Measurements from ENCODE around the gene WDR37. TPM values are rescaled to one million over a fixed set of nuclear protein-coding genes. Genes with fewer than 3 reads are reported as not detected.

Gene WDR37
- total RNA-seq, 4 donors from 2014 or later = 9.4 to 18.9 (median 11.9) TPM

- intact Hi-C loops (cut with DNase I; ENCODE audit: low total_unique reads) = no loop called here
- H3K4me3 ChIP-seq (ENCODE audit: low read depth, poor library complexity, severe bottlenecking) = no peak overlapping the region
- WGBS, 2 donors = 94% methylated on average over 16 of the region's 16 CpGs
- no peak for DNase-seq (ENCODE audit: low spot score in 2 of 2)
- TF ChIP-seq CTCF (IDR thresholded peaks at IDR 0.05) (no peak), POLR2A (IDR thresholded peaks at IDR 0.05) (no peak)
Measured at GRCh38 chr10:1011696-1012095, 44.5 kb upstream of the WDR37 start.

DNA sequence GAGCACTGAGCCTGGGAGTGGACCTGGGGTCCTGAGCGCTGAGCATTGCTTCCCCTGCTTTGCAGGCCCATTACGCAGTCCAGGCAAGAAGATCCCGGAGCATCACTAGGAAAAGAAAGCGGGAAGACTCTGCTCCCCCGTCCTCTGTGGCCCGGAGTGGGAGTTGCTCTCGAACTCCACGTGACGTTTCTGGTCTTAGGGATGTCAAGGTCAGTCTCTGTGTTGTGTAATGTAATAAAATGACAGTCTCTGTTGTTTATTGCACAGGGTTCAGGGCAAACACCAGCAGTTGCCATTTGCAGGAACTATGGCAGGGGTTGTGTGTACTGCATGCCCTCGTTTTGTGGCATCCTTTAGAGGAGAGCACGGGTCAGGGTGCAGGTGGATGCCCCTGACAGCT, 40.5 kb upstream of the WDR37 start:
- TF ChIP-seq CTCF (IDR thresholded peaks at IDR 0.05) (no peak), POLR2A (IDR thresholded peaks at IDR 0.05) (no peak)
- DNase-seq (ENCODE audit: low spot score in 2 of 2) = no peak
- intact Hi-C loops (cut with DNase I; ENCODE audit: low total_unique reads) = no loop called here
- WGBS, 2 donors = 96 to 99% methylated on average over 10 to 11 of the region's 11 CpGs
- no peak overlapping the region for H3K4me3 ChIP-seq (ENCODE audit: low read depth, poor library complexity, severe bottlenecking)

DNA sequence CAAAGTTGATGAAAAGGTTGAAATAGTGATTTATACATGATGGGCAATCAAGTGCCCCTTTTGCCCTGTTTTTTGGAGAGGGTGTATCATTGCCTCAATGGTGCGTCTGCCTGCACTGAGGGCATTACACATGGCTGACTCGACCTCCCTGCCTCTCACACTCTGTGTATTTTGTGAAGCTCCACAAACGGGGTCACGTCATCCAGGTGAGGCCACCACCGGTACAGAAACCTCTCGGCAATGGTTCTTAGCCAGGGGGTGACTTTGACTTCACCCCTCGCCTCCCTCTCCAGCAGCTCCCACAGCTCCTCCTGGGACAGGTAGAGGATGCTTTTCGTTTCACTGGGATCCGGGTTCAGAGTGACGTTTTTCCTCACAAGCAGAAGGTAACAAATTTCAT, 36.8 kb upstream of the WDR37 start:
- DNase-seq (ENCODE audit: low spot score in 2 of 2) = no peak
- intact Hi-C loops (cut with DNase I; ENCODE audit: low total_unique reads) = no loop called here
- WGBS, 2 donors = 94 to 96% methylated on average over 10 of the region's 10 CpGs
- no peak overlapping the region for H3K4me3 ChIP-seq (ENCODE audit: low read depth, poor library complexity, severe bottlenecking)
- TF ChIP-seq POLR2A (IDR thresholded peaks at IDR 0.05) = no peak
- no peak for TF ChIP-seq CTCF (IDR thresholded peaks at IDR 0.05)

GRCh38 chr10:1020460-1020859, 35.7 kb upstream of the WDR37 start:
- intact Hi-C loops (cut with DNase I; ENCODE audit: low total_unique reads) = no loop called here
- WGBS, 2 donors = 93 to 95% methylated on average over 10 of the region's 10 CpGs
- TF ChIP-seq CTCF (IDR thresholded peaks at IDR 0.05) (no peak), POLR2A (IDR thresholded peaks at IDR 0.05) (no peak)
- H3K4me3 ChIP-seq (ENCODE audit: low read depth, poor library complexity, severe bottlenecking) = no peak overlapping the region
- DNase-seq (ENCODE audit: low spot score in 2 of 2) = no peak

GRCh38 chr10:1020958-1021357, 35.2 kb upstream of the WDR37 start:
- intact Hi-C loops (cut with DNase I; ENCODE audit: low total_unique reads) = no loop called here
- 95 to 97% methylated on average over 9 of the region's 9 CpGs for WGBS, 2 donors
- no peak overlapping the region for H3K4me3 ChIP-seq (ENCODE audit: low read depth, poor library complexity, severe bottlenecking)
- no peak for DNase-seq (ENCODE audit: low spot score in 2 of 2)
- no peak for TF ChIP-seq CTCF (IDR thresholded peaks at IDR 0.05)
- no peak for TF ChIP-seq POLR2A (IDR thresholded peaks at IDR 0.05)

GRCh38 chr10:1022413-1022812, 33.8 kb upstream of the WDR37 start:
- TF ChIP-seq CTCF (IDR thresholded peaks at IDR 0.05) = no peak
- TF ChIP-seq POLR2A (IDR thresholded peaks at IDR 0.05) = no peak
- H3K4me3 ChIP-seq (ENCODE audit: low read depth, poor library complexity, severe bottlenecking) = no peak overlapping the region
- intact Hi-C loops (cut with DNase I; ENCODE audit: low total_unique reads) = no loop called here
- no peak for DNase-seq (ENCODE audit: low spot score in 2 of 2)
- 72 to 88% methylated on average over 12 of the region's 12 CpGs for WGBS, 2 donors

Measured in lower leg skin (tissue), 4 donors.